ENCODE results near the gene COL6A3. TPM values are rescaled to one million over a fixed set of nuclear protein-coding genes. Genes with fewer than 3 reads are reported as not detected.
A peak's percentile ranks its signal among the peaks of the same experiment; 100 is the strongest.

The COL6A3 gene
- total RNA-seq, 1 donor from 2014 or later, result 156 TPM

DNA sequence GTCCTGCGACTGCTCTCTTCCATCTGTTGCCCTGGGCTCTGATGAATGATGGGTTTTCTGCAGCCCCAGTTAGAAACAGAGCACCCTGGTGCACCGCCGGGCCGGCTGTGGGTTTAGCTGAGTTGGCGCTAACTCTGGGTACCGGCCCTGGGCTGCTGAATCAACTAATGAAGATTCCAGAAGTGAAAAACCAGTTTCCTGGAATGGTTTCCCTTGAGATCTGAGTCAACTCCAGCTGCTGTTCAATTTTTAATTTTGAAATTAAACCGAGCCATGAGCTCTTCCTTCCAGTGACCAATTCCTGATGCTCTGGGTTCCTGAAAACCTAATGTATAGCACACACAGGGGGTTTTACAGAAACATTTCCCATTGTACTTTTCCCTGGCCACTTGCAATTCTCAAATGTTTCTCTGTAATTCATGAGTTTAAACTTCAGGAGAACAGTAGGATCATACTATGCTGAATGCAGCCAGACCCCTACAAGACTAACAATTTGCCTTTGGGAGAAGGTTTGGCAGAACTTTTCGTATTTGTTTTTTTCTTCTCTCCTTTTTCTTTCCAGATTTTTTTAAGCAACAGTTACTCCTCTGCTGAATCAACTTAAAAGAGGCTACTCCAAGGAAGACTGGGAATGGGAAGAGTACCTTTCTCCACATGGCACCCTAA, 5.5 kb downstream of the COL6A3 start:
- no peak for TF ChIP-seq CTCF (IDR thresholded peaks at IDR 0.05)
- Histone ChIP-seq H3K27ac (peak overlapping the region; percentile 62), H3K27me3 (no peaks in the 10 kb centered on the region), H3K4me3 (no peak overlapping the region), H3K4me1 (peaks cover 9 to 24% of the 10 kb centered on the region in 2 donors), H3K9me3 (no peaks in the 10 kb centered on the region), H3K36me3 (no peaks in the 10 kb centered on the region)
- intact Hi-C loops (cut with DNase I), result loop anchor here (5.0 kb wide), 1 partner anchor 251 kb away; no protein-coding TSS in a partner anchor
- no peak for DNase-seq (ENCODE audit: low spot score in 2 of 2)

GRCh38 chr2:237407700-237408099, 6.3 kb downstream of the COL6A3 start:
- no peak for DNase-seq (ENCODE audit: low spot score in 2 of 2)
- no peaks in the 10 kb centered on the region for H3K27me3 ChIP-seq
- H3K27ac ChIP-seq, result peak overlapping the region; percentile 62
- H3K36me3 ChIP-seq, result no peaks in the 10 kb centered on the region
- intact Hi-C loops (cut with DNase I), result loop anchor here (5.0 kb wide), 1 partner anchor 250 kb away; no protein-coding TSS in a partner anchor
- peaks cover 8 to 24% of the 10 kb centered on the region in 2 donors for H3K4me1 ChIP-seq
- TF ChIP-seq CTCF (IDR thresholded peaks at IDR 0.05), result no peak
- no peak overlapping the region for H3K4me3 ChIP-seq
- no peaks in the 10 kb centered on the region for H3K9me3 ChIP-seq

DNA sequence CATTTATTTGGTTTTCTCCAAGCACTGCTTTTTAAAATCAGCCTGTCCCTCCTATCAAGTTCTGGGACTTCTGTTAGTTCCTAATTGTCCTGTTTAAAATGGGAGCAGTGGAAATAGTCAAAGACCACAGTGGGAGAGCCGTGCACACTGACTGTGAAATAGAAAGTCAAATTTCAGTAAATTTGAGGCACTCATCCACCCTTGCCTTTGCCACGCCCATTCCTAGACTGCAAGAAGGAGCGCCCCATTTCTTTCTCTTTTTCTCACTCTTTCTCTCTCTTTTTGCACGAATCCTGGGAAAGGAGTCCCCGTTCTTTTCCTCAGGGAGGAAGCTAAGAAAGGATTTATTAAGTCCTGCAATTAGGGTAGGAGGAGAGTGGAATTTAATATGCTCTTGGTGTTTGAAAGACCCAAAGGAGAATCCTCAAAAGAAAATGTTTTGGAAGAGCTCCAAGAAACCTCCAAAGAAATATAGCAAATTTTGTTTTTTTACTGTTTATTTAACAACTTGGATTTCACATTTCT, 7.5 kb downstream of the COL6A3 start:
- no peak overlapping the region for H3K27ac ChIP-seq
- peaks cover 6 to 19% of the 10 kb centered on the region in 2 donors for H3K4me1 ChIP-seq
- H3K9me3 ChIP-seq, result no peaks in the 10 kb centered on the region
- no peak for TF ChIP-seq CTCF (IDR thresholded peaks at IDR 0.05)
- H3K36me3 ChIP-seq, result no peaks in the 10 kb centered on the region
- no peak overlapping the region for H3K4me3 ChIP-seq
- H3K27me3 ChIP-seq, result no peaks in the 10 kb centered on the region
- no peak for DNase-seq (ENCODE audit: low spot score in 2 of 2)
- intact Hi-C loops (cut with DNase I), result loop anchor here (5.0 kb wide), 1 partner anchor 249 kb away; no protein-coding TSS in a partner anchor

- H3K36me3 ChIP-seq, result no peaks in the 10 kb centered on the region
- H3K9me3 ChIP-seq, result no peaks in the 10 kb centered on the region
- intact Hi-C loops (cut with DNase I), result loop anchor here (5.0 kb wide), 1 partner anchor 248 kb away; no protein-coding TSS in a partner anchor
- DNase-seq (ENCODE audit: low spot score in 2 of 2), result no peak
- H3K27me3 ChIP-seq, result no peaks in the 10 kb centered on the region
- H3K4me1 ChIP-seq, result peaks cover 6 to 17% of the 10 kb centered on the region in 2 donors
- no peak overlapping the region for H3K27ac ChIP-seq
- no peak for TF ChIP-seq CTCF (IDR thresholded peaks at IDR 0.05)
- H3K4me3 ChIP-seq, result no peak overlapping the region
These were observed 8.4 kb downstream of the COL6A3 start for GRCh38 chr2:237405605-237406004.

DNA sequence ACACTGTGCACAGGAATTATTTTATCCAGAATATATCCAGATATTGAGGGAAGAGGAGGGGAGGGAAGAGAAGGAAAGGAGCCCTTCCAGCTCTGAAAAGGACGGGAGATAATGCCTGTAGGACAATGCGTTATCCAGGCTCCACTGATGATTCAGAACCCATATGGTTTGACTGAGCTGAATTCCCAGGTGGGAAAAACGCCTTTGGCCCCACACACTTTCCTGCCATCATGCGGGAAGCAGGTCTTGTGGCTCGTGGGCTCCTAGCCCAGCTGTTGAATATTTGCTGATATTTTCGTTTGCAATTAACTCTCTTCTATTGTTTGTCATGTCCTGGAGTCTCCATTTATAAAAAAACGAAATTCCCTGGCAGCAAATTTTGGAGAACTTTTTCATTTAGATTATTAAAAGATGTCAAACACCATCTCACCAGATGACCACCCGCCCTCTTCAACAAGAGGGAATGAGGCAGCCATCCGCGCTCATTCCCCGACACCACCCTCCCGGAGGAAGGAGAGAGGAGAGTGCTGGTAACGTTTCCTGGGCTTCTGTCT, 8.9 kb downstream of the COL6A3 start:
- intact Hi-C loops (cut with DNase I), result loop anchor here (5.0 kb wide), 1 partner anchor 248 kb away; no protein-coding TSS in a partner anchor
- no peaks in the 10 kb centered on the region for H3K27me3 ChIP-seq
- H3K4me1 ChIP-seq, result peaks cover 3 to 14% of the 10 kb centered on the region in 2 donors
- no peak overlapping the region for H3K27ac ChIP-seq
- H3K9me3 ChIP-seq, result no peaks in the 10 kb centered on the region
- no peak for TF ChIP-seq CTCF (IDR thresholded peaks at IDR 0.05)
- DNase-seq (ENCODE audit: low spot score in 2 of 2), result no peak
- H3K4me3 ChIP-seq, result no peak overlapping the region
- H3K36me3 ChIP-seq, result no peaks in the 10 kb centered on the region
